ENCODE measurements around the gene RMND5B.

The RMND5B gene

DNA sequence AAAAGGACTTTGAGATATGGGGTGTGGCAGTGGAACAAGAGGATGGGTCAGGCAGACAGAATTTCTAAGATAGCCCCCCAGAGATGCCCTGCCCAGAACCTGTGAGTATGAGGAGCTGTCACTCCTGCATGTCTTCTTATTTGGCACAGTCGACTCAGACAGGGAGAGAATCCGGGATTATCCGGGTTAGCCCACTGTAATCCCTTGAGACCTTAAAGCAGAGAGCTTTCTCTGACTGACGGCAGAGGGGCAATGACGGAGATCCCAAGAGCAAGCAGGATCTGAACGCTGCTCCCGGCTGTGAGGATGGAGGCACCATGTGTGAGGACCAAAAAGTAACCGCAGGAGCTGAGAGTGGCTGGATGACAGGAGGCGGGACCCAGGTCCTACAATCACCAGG, 31.7 kb downstream of the RMND5B start:
- Histone ChIP-seq H3K4me1 (ENCODE audit: control insufficient read depth in 1 of 2, insufficient read depth in 1 of 2, low read depth in 1 of 2, low read length in 1 of 2) (peaks cover 9 to 10% of the 10 kb centered on the region in 2 experiments), H3K9me3 (no peaks in the 10 kb centered on the region), H3K4me3 (ENCODE audit: low read depth in 1 of 2, low read length in 1 of 2) (no peak overlapping the region), H3K27me3 (peaks cover 31% of the 10 kb centered on the region), H3K27ac (no peak overlapping the region), H3K36me3 (no peaks in the 10 kb centered on the region)
- TF ChIP-seq CTCF (IDR thresholded peaks at IDR 0.05): no peak

GRCh38 chr5:178163772-178164735, 33.2 kb downstream of the RMND5B start:
- Histone ChIP-seq H3K4me3 (ENCODE audit: low read depth in 1 of 2, low read length in 1 of 2) (peak overlapping the region; percentile 45 to 58), H3K4me1 (ENCODE audit: control insufficient read depth in 1 of 2, insufficient read depth in 1 of 2, low read depth in 1 of 2, low read length in 1 of 2) (peaks cover 9 to 10% of the 10 kb centered on the region in 2 experiments), H3K27ac (no peak overlapping the region), H3K36me3 (no peaks in the 10 kb centered on the region), H3K27me3 (peaks cover 31% of the 10 kb centered on the region), H3K9me3 (no peaks in the 10 kb centered on the region)
- peak; percentile 97 for TF ChIP-seq CTCF (IDR thresholded peaks at IDR 0.05)

GRCh38 chr5:178165581-178165980, 34.8 kb downstream of the RMND5B start:
- no peak for TF ChIP-seq CTCF (IDR thresholded peaks at IDR 0.05)
- Histone ChIP-seq H3K4me3 (ENCODE audit: low read depth in 1 of 2, low read length in 1 of 2) (no peak overlapping the region), H3K36me3 (no peaks in the 10 kb centered on the region), H3K4me1 (ENCODE audit: control insufficient read depth in 1 of 2, insufficient read depth in 1 of 2, low read depth in 1 of 2, low read length in 1 of 2) (peaks cover 9 to 10% of the 10 kb centered on the region in 2 experiments), H3K27me3 (peaks cover 31% of the 10 kb centered on the region), H3K27ac (no peak overlapping the region), H3K9me3 (no peaks in the 10 kb centered on the region)

GRCh38 chr5:178170455-178170854, 39.6 kb downstream of the RMND5B start:
- H3K36me3 ChIP-seq: no peaks in the 10 kb centered on the region
- H3K4me1 ChIP-seq (ENCODE audit: control insufficient read depth in 1 of 2, insufficient read depth in 1 of 2, low read depth in 1 of 2, low read length in 1 of 2): no peaks in the 10 kb centered on the region
- TF ChIP-seq CTCF (IDR thresholded peaks at IDR 0.05): no peak
- no peak overlapping the region for H3K27ac ChIP-seq
- no peak overlapping the region for H3K4me3 ChIP-seq (ENCODE audit: low read depth in 1 of 2, low read length in 1 of 2)
- no peaks in the 10 kb centered on the region for H3K9me3 ChIP-seq
- peaks cover 9% of the 10 kb centered on the region for H3K27me3 ChIP-seq

GRCh38 chr5:178174456-178174855, 43.6 kb downstream of the RMND5B start:
- Histone ChIP-seq H3K9me3 (no peaks in the 10 kb centered on the region), H3K27me3 (no peaks in the 10 kb centered on the region), H3K4me3 (ENCODE audit: low read depth in 1 of 2, low read length in 1 of 2) (no peak overlapping the region), H3K36me3 (no peaks in the 10 kb centered on the region), H3K4me1 (ENCODE audit: control insufficient read depth in 1 of 2, insufficient read depth in 1 of 2, low read depth in 1 of 2, low read length in 1 of 2) (no peaks in the 10 kb centered on the region), H3K27ac (no peak overlapping the region)
- TF ChIP-seq CTCF (IDR thresholded peaks at IDR 0.05): no peak

Data from neutrophil (primary cell).